OCI-LY3 (cell line): ENCODE measurements around the gene OTOP2.

Experiments
- EZH2phosphoT487 ChIP-seq: fragments of 200-600 bp; shearing (Covaris generic); IDR thresholded peaks from 2 replicates; pipeline ENCODE4 v1.6.1; 2018; ENCODE audit warnings: antibody characterized with exemption, mixed run types, low read depth
- TF ChIP-seq, protein P1 (sequence below): fragments of 200-600, 300-600 bp; sonication (generic); IDR thresholded peaks from 2 replicates; pipeline ENCODE4 v1.5.1; 2014; ENCODE audit warnings: antibody characterized with exemption, low read length, low read depth

DNA sequence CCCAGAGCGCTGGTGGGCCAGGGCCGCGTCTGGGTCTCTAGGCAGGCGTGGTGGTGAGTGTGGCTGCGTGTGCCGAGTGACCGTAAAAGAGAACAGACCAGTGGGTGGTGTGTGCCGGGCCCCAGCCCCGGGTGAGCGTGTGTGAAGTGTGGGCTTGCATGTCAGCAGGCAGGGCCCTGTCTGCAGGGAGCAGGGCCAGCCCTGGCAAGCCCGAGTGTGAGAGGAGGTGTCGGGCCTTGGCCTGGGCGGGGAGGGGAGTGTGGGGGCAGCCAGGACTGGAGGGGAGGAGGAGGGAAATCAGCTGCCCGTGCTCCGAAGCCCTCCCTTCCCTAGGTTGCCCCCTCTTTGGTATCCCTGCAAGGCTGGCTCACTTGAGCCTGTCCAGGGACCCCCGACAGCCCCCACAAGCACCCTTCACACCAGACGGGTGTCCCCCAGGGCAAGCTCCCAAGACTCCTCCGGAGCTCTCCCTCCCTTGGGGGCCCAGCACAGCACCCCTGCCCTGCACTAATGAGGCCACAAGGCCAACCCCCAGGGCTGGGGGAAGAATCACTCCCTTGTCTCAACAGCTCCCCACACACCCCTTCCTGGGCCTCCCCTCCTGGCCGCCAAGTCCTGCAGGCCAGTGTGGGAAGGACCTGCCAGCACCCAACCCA, 2.9 kb upstream of the OTOP2 start:
- TF ChIP-seq, protein P1, sequence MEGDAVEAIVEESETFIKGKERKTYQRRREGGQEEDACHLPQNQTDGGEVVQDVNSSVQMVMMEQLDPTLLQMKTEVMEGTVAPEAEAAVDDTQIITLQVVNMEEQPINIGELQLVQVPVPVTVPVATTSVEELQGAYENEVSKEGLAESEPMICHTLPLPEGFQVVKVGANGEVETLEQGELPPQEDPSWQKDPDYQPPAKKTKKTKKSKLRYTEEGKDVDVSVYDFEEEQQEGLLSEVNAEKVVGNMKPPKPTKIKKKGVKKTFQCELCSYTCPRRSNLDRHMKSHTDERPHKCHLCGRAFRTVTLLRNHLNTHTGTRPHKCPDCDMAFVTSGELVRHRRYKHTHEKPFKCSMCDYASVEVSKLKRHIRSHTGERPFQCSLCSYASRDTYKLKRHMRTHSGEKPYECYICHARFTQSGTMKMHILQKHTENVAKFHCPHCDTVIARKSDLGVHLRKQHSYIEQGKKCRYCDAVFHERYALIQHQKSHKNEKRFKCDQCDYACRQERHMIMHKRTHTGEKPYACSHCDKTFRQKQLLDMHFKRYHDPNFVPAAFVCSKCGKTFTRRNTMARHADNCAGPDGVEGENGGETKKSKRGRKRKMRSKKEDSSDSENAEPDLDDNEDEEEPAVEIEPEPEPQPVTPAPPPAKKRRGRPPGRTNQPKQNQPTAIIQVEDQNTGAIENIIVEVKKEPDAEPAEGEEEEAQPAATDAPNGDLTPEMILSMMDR = no peak
- no peak for TF ChIP-seq EZH2phosphoT487
